H9 (cell line): ENCODE measurements around the gene FXYD4. TPM values are rescaled to one million over a fixed set of nuclear protein-coding genes. Genes with fewer than 3 reads are reported as not detected.

Experiments
- DNase-seq: peaks from one replicate; pipeline ENCODE4 v3.0.0-alpha.2; 2017
- H2AFZ ChIP-seq: one replicate; pipeline ENCODE4 v1.6.1; 2013; ENCODE audit warnings: mild to moderate bottlenecking, low read length, control low read depth, moderate library complexity
- H2AK5ac ChIP-seq: 2 replicates; pipeline ENCODE4 v1.6.1; 2013; ENCODE audit warnings: low read length, control low read depth, mixed read lengths; ENCODE audit not compliant: insufficient read length
- H2BK120ac ChIP-seq: one replicate; pipeline ENCODE4 v1.6.1; 2013; ENCODE audit warnings: low read depth, mild to moderate bottlenecking, low read length, control low read depth, inconsistent platforms; ENCODE audit not compliant: poor library complexity, severe bottlenecking
- H2BK12ac ChIP-seq: 2 replicates; pipeline ENCODE4 v1.6.1; 2013; ENCODE audit warnings: low read length, control low read depth, mixed read lengths, low read depth; ENCODE audit not compliant: insufficient read length
- H2BK15ac ChIP-seq: 2 replicates; pipeline ENCODE4 v1.6.1; 2013; ENCODE audit warnings: low read depth, low read length, control low read depth
- H2BK20ac ChIP-seq: one replicate; pipeline ENCODE4 v1.6.1; 2013; ENCODE audit warnings: low read depth, mild to moderate bottlenecking, low read length, control low read depth, inconsistent platforms; ENCODE audit not compliant: poor library complexity, severe bottlenecking
- H2BK5ac ChIP-seq: 2 replicates; pipeline ENCODE4 v1.6.1; 2013; ENCODE audit warnings: low read length, control low read depth, mixed read lengths; ENCODE audit not compliant: insufficient read length
- H3K14ac ChIP-seq: 2 replicates; pipeline ENCODE4 v1.6.1; 2013; ENCODE audit warnings: low read length, control low read depth; ENCODE audit not compliant: insufficient read depth
- H3K18ac ChIP-seq: 2 replicates; pipeline ENCODE4 v1.6.1; 2013; ENCODE audit warnings: low read depth, mild to moderate bottlenecking, mixed read lengths, low read length, control low read depth; ENCODE audit not compliant: insufficient read length
- H3K23ac ChIP-seq: 2 replicates; pipeline ENCODE4 v1.6.1; 2013; ENCODE audit warnings: low read length, control low read depth, mixed read lengths, low read depth; ENCODE audit not compliant: insufficient read length
- H3K23me2 ChIP-seq: 2 replicates; pipeline ENCODE4 v1.6.1; 2013; ENCODE audit warnings: low read depth, mild to moderate bottlenecking, mixed read lengths, low read length, control low read depth; ENCODE audit not compliant: insufficient read length, poor library complexity, severe bottlenecking
- H3K27ac ChIP-seq: 2 replicates; pipeline ENCODE4 v1.5.1; 2013; ENCODE audit warnings: low read length, control low read depth, mixed read lengths, low read depth; ENCODE audit not compliant: insufficient read length
- H3K27me3 ChIP-seq: 2 replicates; pipeline ENCODE4 v1.6.1; 2013; ENCODE audit warnings: low read length, control low read depth, inconsistent platforms; ENCODE audit not compliant: insufficient read depth
- H3K4ac ChIP-seq: 2 replicates; pipeline ENCODE4 v1.6.1; 2013; ENCODE audit warnings: low read depth, mild to moderate bottlenecking, control low read depth, inconsistent platforms, low read length, moderate library complexity
- H3K4me1 ChIP-seq: 2 replicates; pipeline ENCODE4 v1.6.1; 2013; ENCODE audit warnings: low read length, control low read depth, inconsistent platforms; ENCODE audit not compliant: insufficient read depth
- H3K4me2 ChIP-seq: 2 replicates; pipeline ENCODE4 v1.6.1; 2013; ENCODE audit warnings: low read length, control low read depth, mixed read lengths; ENCODE audit not compliant: insufficient read length, insufficient read depth
- H3K56ac ChIP-seq: 2 replicates; pipeline ENCODE4 v1.6.1; 2013; ENCODE audit warnings: low read depth, mild to moderate bottlenecking, mixed read lengths, low read length, control low read depth; ENCODE audit not compliant: insufficient read length
- H3K79me1 ChIP-seq: 2 replicates; pipeline ENCODE4 v1.6.1; 2013; ENCODE audit warnings: low read depth, mild to moderate bottlenecking, moderate library complexity, low read length, control low read depth, inconsistent platforms; ENCODE audit not compliant: insufficient read depth, poor library complexity, severe bottlenecking
- H3K79me2 ChIP-seq: 2 replicates; pipeline ENCODE4 v1.6.1; 2013; ENCODE audit warnings: low read length, control low read depth, inconsistent platforms; ENCODE audit not compliant: insufficient read depth
- H3K9ac ChIP-seq: 2 replicates; pipeline ENCODE4 v1.6.1; 2013; ENCODE audit warnings: low read length, control low read depth, mixed read lengths; ENCODE audit not compliant: insufficient read length; ENCODE audit errors: extremely low read depth
- H3K9me3 ChIP-seq: one replicate; pipeline ENCODE4 v1.6.1; 2013; ENCODE audit warnings: low read depth, low read length, inconsistent platforms; ENCODE audit not compliant: control insufficient read depth
- H3T11ph ChIP-seq: one replicate; pipeline ENCODE4 v1.6.1; 2013; ENCODE audit warnings: mild to moderate bottlenecking, low read length, control low read depth, inconsistent platforms
- H4K20me1 ChIP-seq: one replicate; pipeline ENCODE4 v1.6.1; 2013; ENCODE audit not compliant: control insufficient read depth, insufficient read length, insufficient read depth
- H4K5ac ChIP-seq: 2 replicates; pipeline ENCODE4 v1.6.1; 2013; ENCODE audit warnings: low read depth, mild to moderate bottlenecking, mixed read lengths, low read length, control low read depth; ENCODE audit not compliant: insufficient read length
- H4K8ac ChIP-seq: replicated peaks from 2 replicates; pipeline ENCODE4 v1.6.1; 2013; ENCODE audit warnings: low read length, control low read depth, mixed read lengths, low read depth; ENCODE audit not compliant: insufficient read length
- H4K91ac ChIP-seq: 2 replicates; pipeline ENCODE4 v1.6.1; 2013; ENCODE audit warnings: low read depth, mild to moderate bottlenecking, moderate library complexity, mixed read lengths, low read length, control low read depth; ENCODE audit not compliant: insufficient read length
- H3K27ac Mint-ChIP-seq, 3 experiments: 2 replicates in 2 of 3; 3 replicates in 1 of 3; pipeline ENCODE4 v1.8.0; 2020 to 2021; ENCODE audit warnings: mixed read lengths in 3 of 3, mild to moderate bottlenecking in 1 of 3, moderate library complexity in 1 of 3
- H3K27me3 Mint-ChIP-seq: 2 replicates; pipeline ENCODE4 v1.8.0; 2021; ENCODE audit warnings: low read depth, mild to moderate bottlenecking, moderate library complexity, mixed read lengths
- H3K36me3 Mint-ChIP-seq, 3 experiments: 2 replicates in 2 of 3; 3 replicates in 1 of 3; pipeline ENCODE4 v1.8.0; 2020 to 2021; ENCODE audit warnings: low read depth in 3 of 3, mixed read lengths in 3 of 3; ENCODE audit not compliant: insufficient read depth in 1 of 3
- H3K4me1 Mint-ChIP-seq, 2 experiments: 2 replicates each; pipeline ENCODE4 v1.8.0; 2020; ENCODE audit warnings: mixed read lengths in 2 of 2
- H3K4me3 Mint-ChIP-seq, 2 experiments: 2 replicates in 1 of 2; 3 replicates in 1 of 2; pipeline ENCODE4 v1.8.0; 2020 to 2021; ENCODE audit warnings: mild to moderate bottlenecking in 2 of 2, mixed read lengths in 2 of 2, moderate library complexity in 1 of 2
- H3K9me3 Mint-ChIP-seq, 2 experiments: 2 replicates in 1 of 2; 3 replicates in 1 of 2; pipeline ENCODE4 v1.8.0; 2020; ENCODE audit warnings: mild to moderate bottlenecking in 2 of 2, mixed read lengths in 2 of 2, moderate library complexity in 1 of 2
- WGBS: extraction: QIAGEN DNeasy Blood & Tissue Kit; methylation state at CpG from one replicate; pipeline ENCODE4 v1.1.7; 2013; ENCODE audit warnings: missing lambda C conversion rate, low lambda C conversion rate, mixed read lengths; ENCODE audit not compliant: insufficient read length; ENCODE audit errors: extremely low coverage; 5-methylcytosine and 5-hydroxymethylcytosine counted together
- total RNA-seq: library from RNA; stranded (reverse); gene quantifications from 2 replicates; pipeline ENCODE4 v1.2.1, GENCODE V29; 2021
- TF ChIP-seq, protein P1 (sequence below): fragments of 200-600 bp; sonication (generic); conservative IDR thresholded peaks from 3 replicates; pipeline ENCODE4 v1.8.0; 2021; ENCODE audit warnings: antibody characterized with exemption, mild to moderate bottlenecking

The FXYD4 gene
- total RNA-seq, 1 experiment from 2014 or later, result not detected

DNA sequence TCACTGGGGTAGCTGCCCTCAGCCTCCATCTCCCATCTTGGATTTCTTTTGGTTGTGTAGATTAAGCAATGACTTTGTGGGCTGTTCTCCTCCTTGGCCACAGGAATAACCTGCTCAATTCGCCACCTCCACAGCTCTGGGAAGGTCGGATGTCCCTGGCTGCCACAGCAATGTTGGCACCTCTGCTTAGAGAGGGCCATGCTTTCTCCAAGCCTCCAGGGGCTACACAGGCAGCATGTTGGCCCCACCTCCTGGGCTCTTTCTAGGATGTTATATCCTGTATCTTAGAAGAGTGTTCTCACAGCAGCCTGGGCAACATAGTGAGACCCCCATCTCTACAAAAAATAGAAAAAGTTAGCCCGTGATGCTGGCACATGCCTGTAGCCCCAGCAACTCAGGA, 35.4 kb upstream of the FXYD4 start:
- peaks cover 35 to 41% of the 10 kb centered on the region in 2 experiments for H3K4me1 Mint-ChIP-seq
- H3K79me2 ChIP-seq, result no peaks in the 10 kb centered on the region

More for the DNA sequence above, 35.4 kb upstream of the FXYD4 start:
- H2AK5ac ChIP-seq, result no peak overlapping the region
- H3T11ph ChIP-seq, result no peak overlapping the region
- H3K4me1 ChIP-seq, result 0 out of 2 replicates have a peak, but pooled peaks cover 3% of the 10 kb centered on the region
- no peak overlapping the region for H2BK12ac ChIP-seq
- H3K23ac ChIP-seq, result no peak overlapping the region
- no peak overlapping the region for H3K18ac ChIP-seq
- no peak overlapping the region for H3K27ac ChIP-seq
- H4K91ac ChIP-seq, result no peak overlapping the region
- TF ChIP-seq, protein P1, sequence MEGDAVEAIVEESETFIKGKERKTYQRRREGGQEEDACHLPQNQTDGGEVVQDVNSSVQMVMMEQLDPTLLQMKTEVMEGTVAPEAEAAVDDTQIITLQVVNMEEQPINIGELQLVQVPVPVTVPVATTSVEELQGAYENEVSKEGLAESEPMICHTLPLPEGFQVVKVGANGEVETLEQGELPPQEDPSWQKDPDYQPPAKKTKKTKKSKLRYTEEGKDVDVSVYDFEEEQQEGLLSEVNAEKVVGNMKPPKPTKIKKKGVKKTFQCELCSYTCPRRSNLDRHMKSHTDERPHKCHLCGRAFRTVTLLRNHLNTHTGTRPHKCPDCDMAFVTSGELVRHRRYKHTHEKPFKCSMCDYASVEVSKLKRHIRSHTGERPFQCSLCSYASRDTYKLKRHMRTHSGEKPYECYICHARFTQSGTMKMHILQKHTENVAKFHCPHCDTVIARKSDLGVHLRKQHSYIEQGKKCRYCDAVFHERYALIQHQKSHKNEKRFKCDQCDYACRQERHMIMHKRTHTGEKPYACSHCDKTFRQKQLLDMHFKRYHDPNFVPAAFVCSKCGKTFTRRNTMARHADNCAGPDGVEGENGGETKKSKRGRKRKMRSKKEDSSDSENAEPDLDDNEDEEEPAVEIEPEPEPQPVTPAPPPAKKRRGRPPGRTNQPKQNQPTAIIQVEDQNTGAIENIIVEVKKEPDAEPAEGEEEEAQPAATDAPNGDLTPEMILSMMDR, result no peak
- no peak overlapping the region for H3K27ac Mint-ChIP-seq
- H3K27me3 Mint-ChIP-seq, result peaks cover 15% of the 10 kb centered on the region
- no peak overlapping the region for H3K4me2 ChIP-seq
- no peaks in the 10 kb centered on the region; a peak in 1 of 7 replicates for H3K36me3 Mint-ChIP-seq
- H3K9me3 ChIP-seq, result no peaks in the 10 kb centered on the region
- no CpG with 5 or more reads among the region's 3 CpGs for WGBS
- no peak overlapping the region for H4K5ac ChIP-seq
- no peak overlapping the region for H2AFZ ChIP-seq
- H2BK5ac ChIP-seq, result no peak overlapping the region
- H3K14ac ChIP-seq, result no peak overlapping the region
- no peak overlapping the region for H3K56ac ChIP-seq
- H3K9ac ChIP-seq, result no peak overlapping the region
- no peaks in the 10 kb centered on the region; a peak in 1 of 5 replicates for H3K9me3 Mint-ChIP-seq
- no peaks in the 10 kb centered on the region for H3K27me3 ChIP-seq
- no peak for DNase-seq
- H2BK15ac ChIP-seq, result 0 out of 2 replicates have a peak overlapping the region, but pooled peaks have one; percentile 43
- H4K8ac ChIP-seq, result no peak overlapping the region
- no peaks in the 10 kb centered on the region for H3K79me1 ChIP-seq
- H3K4ac ChIP-seq, result no peak overlapping the region
- H2BK20ac ChIP-seq, result no peak overlapping the region
- no peaks in the 10 kb centered on the region for H3K23me2 ChIP-seq
- H3K4me3 Mint-ChIP-seq, result no peak overlapping the region
- H4K20me1 ChIP-seq, result no peaks in the 10 kb centered on the region
- H2BK120ac ChIP-seq, result no peak overlapping the region
